GM23338 (cell line): ENCODE measurements around the gene RNH1.

ENCODE experiments used
- CTCF ChIP-seq, 2 experiments: fragments of 200-600 bp in 1 of 2; sonication (generic) in 1 of 2; conservative IDR thresholded peaks; 2 replicates each; pipeline versions ENCODE4 v1.5.1 to v1.6.1; 2016 to 2017; ENCODE audit warnings: antibody characterized with exemption in 2 of 2, low read depth in 2 of 2, mild to moderate bottlenecking in 2 of 2, moderate library complexity in 1 of 2
- EZH2 ChIP-seq: fragments of 200-600 bp; sonication (generic); IDR thresholded peaks from one replicate; pipeline ENCODE4 v1.8.0; 2017; ENCODE audit warnings: antibody characterized with exemption, mild to moderate bottlenecking, low read depth; ENCODE audit not compliant: unreplicated experiment
- EZH2phosphoT487 ChIP-seq: fragments of 200-600 bp; sonication (generic); IDR thresholded peaks from one replicate; pipeline ENCODE4 v1.8.1; 2018; ENCODE audit warnings: antibody characterized with exemption; ENCODE audit not compliant: unreplicated experiment
- JUNB ChIP-seq: IDR thresholded peaks from one replicate; pipeline ENCODE4 v1.6.1; 2016; ENCODE audit warnings: antibody characterized with exemption; ENCODE audit not compliant: unreplicated experiment
- REST ChIP-seq: IDR thresholded peaks from one replicate; pipeline ENCODE4 v1.6.1; 2018; ENCODE audit warnings: antibody characterized with exemption; ENCODE audit not compliant: unreplicated experiment

- no peak for TF ChIP-seq EZH2
- no peak for TF ChIP-seq CTCF (conservative IDR thresholded peaks at IDR 0.05; ENCODE audit: low read depth in 2 of 2)
- no peak for TF ChIP-seq JUNB
- TF ChIP-seq EZH2phosphoT487, result no peak
- no peak for TF ChIP-seq REST
These were observed 22.0 kb upstream of the RNH1 start for GRCh38 chr11:528815-529727.
